Measurements from ENCODE around the gene PPP1R1A. TPM values are rescaled to one million over a fixed set of nuclear protein-coding genes. Genes with fewer than 3 reads are reported as not detected.
A peak's percentile ranks its signal among the peaks of the same experiment; 100 is the strongest.

Gene PPP1R1A
- total RNA-seq, 6 donors from 2014 or later = 0.22 to 0.89 (median 0.30) TPM; not detected in 2

- Histone ChIP-seq H3K27me3 (no peaks in the 10 kb centered on the region), H3K27ac (no peak overlapping the region), H3K9me3 (no peaks in the 10 kb centered on the region), H3K4me1 (no peaks in the 10 kb centered on the region), H3K4me3 (no peak overlapping the region), H3K36me3 (no peaks in the 10 kb centered on the region)
- TF ChIP-seq POLR2AphosphoS5 (IDR thresholded peaks at IDR 0.05) (no peak), POLR2A (IDR thresholded peaks at IDR 0.05) (no peak), EP300 (IDR thresholded peaks at IDR 0.05) (no peak)
- TF ChIP-seq, protein P1, sequence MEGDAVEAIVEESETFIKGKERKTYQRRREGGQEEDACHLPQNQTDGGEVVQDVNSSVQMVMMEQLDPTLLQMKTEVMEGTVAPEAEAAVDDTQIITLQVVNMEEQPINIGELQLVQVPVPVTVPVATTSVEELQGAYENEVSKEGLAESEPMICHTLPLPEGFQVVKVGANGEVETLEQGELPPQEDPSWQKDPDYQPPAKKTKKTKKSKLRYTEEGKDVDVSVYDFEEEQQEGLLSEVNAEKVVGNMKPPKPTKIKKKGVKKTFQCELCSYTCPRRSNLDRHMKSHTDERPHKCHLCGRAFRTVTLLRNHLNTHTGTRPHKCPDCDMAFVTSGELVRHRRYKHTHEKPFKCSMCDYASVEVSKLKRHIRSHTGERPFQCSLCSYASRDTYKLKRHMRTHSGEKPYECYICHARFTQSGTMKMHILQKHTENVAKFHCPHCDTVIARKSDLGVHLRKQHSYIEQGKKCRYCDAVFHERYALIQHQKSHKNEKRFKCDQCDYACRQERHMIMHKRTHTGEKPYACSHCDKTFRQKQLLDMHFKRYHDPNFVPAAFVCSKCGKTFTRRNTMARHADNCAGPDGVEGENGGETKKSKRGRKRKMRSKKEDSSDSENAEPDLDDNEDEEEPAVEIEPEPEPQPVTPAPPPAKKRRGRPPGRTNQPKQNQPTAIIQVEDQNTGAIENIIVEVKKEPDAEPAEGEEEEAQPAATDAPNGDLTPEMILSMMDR (IDR thresholded peaks at IDR 0.05) = no peak
- no peak for ATAC-seq (ENCODE audit: low FRiP score in 2 of 2)
- DNase-seq = no peak
- 89 to 100% methylated on average over 4 of the region's 4 CpGs for WGBS, 2 donors
Observed at GRCh38 chr12:54604436-54604835, 16.0 kb upstream of the PPP1R1A start.

GRCh38 chr12:54603872-54604271 is 15.4 kb upstream of the PPP1R1A start:
- H3K27me3 ChIP-seq = no peaks in the 10 kb centered on the region
- no peaks in the 10 kb centered on the region for H3K4me1 ChIP-seq
- no peaks in the 10 kb centered on the region for H3K36me3 ChIP-seq
- no peak overlapping the region for H3K27ac ChIP-seq
- no peak for DNase-seq
- no peak for ATAC-seq (ENCODE audit: low FRiP score in 2 of 2)
- WGBS, 2 donors = 86 to 88% methylated on average over 5 of the region's 5 CpGs
- TF ChIP-seq, protein P1 (IDR thresholded peaks at IDR 0.05) = no peak
- TF ChIP-seq POLR2AphosphoS5 (IDR thresholded peaks at IDR 0.05) = no peak
- no peak for TF ChIP-seq POLR2A (IDR thresholded peaks at IDR 0.05)
- no peak for TF ChIP-seq EP300 (IDR thresholded peaks at IDR 0.05)
- H3K4me3 ChIP-seq = no peak overlapping the region
- H3K9me3 ChIP-seq = no peaks in the 10 kb centered on the region

- TF ChIP-seq EP300 (IDR thresholded peaks at IDR 0.05) (no peak), POLR2AphosphoS5 (IDR thresholded peaks at IDR 0.05) (no peak)
- TF ChIP-seq, protein P1 (IDR thresholded peaks at IDR 0.05) = peak in 5 of 6 experiments; percentile 36 to 77 (median 45)
- 16 to 25% methylated on average over 8 of the region's 8 CpGs for WGBS, 2 donors
- no peaks in the 10 kb centered on the region for H3K36me3 ChIP-seq
- H3K27me3 ChIP-seq = no peaks in the 10 kb centered on the region
- H3K4me1 ChIP-seq = no peaks in the 10 kb centered on the region
- no peak overlapping the region for H3K4me3 ChIP-seq
- DNase-seq (peak in 1 of 2 donors; percentile 54), ATAC-seq (ENCODE audit: low FRiP score in 2 of 2) (peak; percentile 78 to 86)
- no peak overlapping the region for H3K27ac ChIP-seq
- no peaks in the 10 kb centered on the region for H3K9me3 ChIP-seq
Observed at GRCh38 chr12:54603173-54603814, 14.8 kb upstream of the PPP1R1A start.

GRCh38 chr12:54602661-54603060 is 14.2 kb upstream of the PPP1R1A start:
- Histone ChIP-seq H3K36me3 (no peaks in the 10 kb centered on the region), H3K27me3 (no peaks in the 10 kb centered on the region), H3K27ac (no peak overlapping the region), H3K4me1 (no peaks in the 10 kb centered on the region), H3K4me3 (no peak overlapping the region), H3K9me3 (no peaks in the 10 kb centered on the region)
- TF ChIP-seq POLR2AphosphoS5 (IDR thresholded peaks at IDR 0.05) (no peak), POLR2A (IDR thresholded peaks at IDR 0.05) (no peak), EP300 (IDR thresholded peaks at IDR 0.05) (no peak)
- TF ChIP-seq, protein P1 (IDR thresholded peaks at IDR 0.05) = no peak
- ATAC-seq (ENCODE audit: low FRiP score in 2 of 2) (no peak), DNase-seq (no peak)
- WGBS, 2 donors = 49 to 51% methylated on average over 2 of the region's 2 CpGs

DNA sequence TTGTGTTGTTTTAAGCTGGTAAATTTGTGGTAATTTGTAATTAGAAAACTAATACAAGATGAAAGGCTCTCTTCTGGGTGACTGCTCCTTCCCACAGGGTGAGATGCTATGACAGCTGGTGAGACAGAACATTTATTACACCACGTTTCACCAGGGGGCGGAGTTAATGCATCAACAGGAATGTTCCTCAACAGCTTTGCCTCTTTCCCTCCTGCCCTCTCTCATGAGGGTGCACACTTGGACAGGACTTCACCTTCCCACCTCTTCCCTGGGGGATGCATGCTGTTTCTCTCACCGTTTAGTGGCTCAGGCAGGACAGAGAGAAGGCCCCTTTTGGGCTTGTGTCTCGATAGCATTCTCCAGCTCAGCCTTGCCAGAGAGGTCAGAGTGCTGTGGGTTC is 13.4 kb upstream of the PPP1R1A start:
- Histone ChIP-seq H3K27ac (no peak overlapping the region), H3K4me1 (no peaks in the 10 kb centered on the region), H3K4me3 (no peak overlapping the region), H3K27me3 (no peaks in the 10 kb centered on the region), H3K36me3 (no peaks in the 10 kb centered on the region), H3K9me3 (no peaks in the 10 kb centered on the region)
- DNase-seq (no peak), ATAC-seq (ENCODE audit: low FRiP score in 2 of 2) (no peak)
- 54 to 55% methylated on average over 4 of the region's 4 CpGs for WGBS, 2 donors
- TF ChIP-seq POLR2AphosphoS5 (IDR thresholded peaks at IDR 0.05) = no peak
- TF ChIP-seq POLR2A (IDR thresholded peaks at IDR 0.05) = no peak
- TF ChIP-seq, protein P1 (IDR thresholded peaks at IDR 0.05) = no peak
- TF ChIP-seq EP300 (IDR thresholded peaks at IDR 0.05) = no peak
